A673 (cell line): ENCODE measurements around the gene CSNK1G2. TPM values are rescaled to one million over a fixed set of nuclear protein-coding genes. Genes with fewer than 3 reads are reported as not detected.

Source experiments
- BruUV-seq: library from RNA; stranded (reverse); fragments of 400-500 nt; replicated peaks from 2 replicates; lab custom pipeline; 2021; lab: Mats Ljungman, UMichigan
- CTCF ChIA-PET: fragments of 300-600 bp; sonication (Branson Sonifier 250); formaldehyde crosslinking; loops from one replicate; lab custom pipeline; 2022; ENCODE audit warnings: antibody characterized with exemption; lab: Charles Lee
- POLR2A ChIA-PET: fragments of 300-600 bp; sonication (Branson Sonifier 250); formaldehyde crosslinking; loops from one replicate; lab custom pipeline; 2022; ENCODE audit warnings: antibody characterized with exemption; ENCODE audit not compliant: low non-redundant PET; lab: Charles Lee
- DNase-seq: peaks from one replicate; pipeline ENCODE4 v3.0.0-alpha.2; 2015; ENCODE audit warnings: low spot score
- H3K27ac ChIP-seq: fragments of 200-600 bp; sonication (generic); 2 replicates; pipeline ENCODE4 v1.5.1; 2016; ENCODE audit warnings: mixed run types, low read depth, mild to moderate bottlenecking, mixed read lengths, antibody characterized with exemption, low read length; ENCODE audit not compliant: poor library complexity, severe bottlenecking
- H3K27me3 ChIP-seq: fragments of 200-600 bp; sonication (generic); replicated peaks from 2 replicates; pipeline ENCODE4 v1.6.1; 2017; ENCODE audit warnings: mixed run types, low read depth, mild to moderate bottlenecking, mixed read lengths, antibody characterized with exemption, low read length; ENCODE audit not compliant: insufficient read depth, poor library complexity
- H3K36me3 ChIP-seq: fragments of 200-600 bp; sonication (generic); 2 replicates; pipeline ENCODE4 v1.6.1; 2016; ENCODE audit warnings: mixed run types, mild to moderate bottlenecking, mixed read lengths, antibody characterized with exemption, low read length; ENCODE audit not compliant: insufficient read depth, poor library complexity, severe bottlenecking
- H3K4me1 ChIP-seq: fragments of 200-600 bp; sonication (generic); 2 replicates; pipeline ENCODE4 v1.6.1; 2017; ENCODE audit warnings: mixed run types, mild to moderate bottlenecking, mixed read lengths, antibody characterized with exemption, low read length; ENCODE audit not compliant: insufficient read depth, poor library complexity, severe bottlenecking
- H3K4me3 ChIP-seq: fragments of 200-600 bp; sonication (generic); 2 replicates; pipeline ENCODE4 v1.5.1; 2016; ENCODE audit warnings: low read depth, mixed run types, mild to moderate bottlenecking, mixed read lengths, low read length; ENCODE audit not compliant: poor library complexity, severe bottlenecking
- H3K9me3 ChIP-seq: fragments of 200-600 bp; sonication (generic); 2 replicates; pipeline ENCODE4 v1.6.1; 2016; ENCODE audit warnings: mixed run types, low read depth, mild to moderate bottlenecking, mixed read lengths, antibody characterized with exemption, low read length; ENCODE audit not compliant: poor library complexity, severe bottlenecking
- EZH2 ChIP-seq: fragments of 200-600 bp; sonication (generic); IDR thresholded peaks from 2 replicates; pipeline ENCODE4 v1.6.1; 2017; ENCODE audit warnings: borderline replicate concordance, low read depth, mild to moderate bottlenecking, mixed read lengths, antibody characterized with exemption, low read length; ENCODE audit not compliant: poor library complexity, severe bottlenecking
- intact Hi-C: fragments of 100-400 bp; cut with micrococcal nuclease; formaldehyde crosslinking; loops from one replicate; pipeline ENCODE4 v1.10.0; 2022; ENCODE audit not compliant: unreplicated experiment
- total RNA-seq: library from RNA; stranded (reverse); gene quantifications from 2 replicates; pipeline ENCODE4 v1.2.3, GENCODE V29; 2021
- TF ChIP-seq, protein P1 (sequence below): fragments of 300-800, 200-600 bp; sonication (generic); conservative IDR thresholded peaks from 2 replicates; pipeline ENCODE4 v1.5.1; 2017; ENCODE audit warnings: low read depth, mild to moderate bottlenecking, antibody characterized with exemption, low read length, moderate library complexity, mixed read lengths

CSNK1G2 gene
- total RNA-seq, 1 experiment from 2014 or later: 108 TPM

DNA sequence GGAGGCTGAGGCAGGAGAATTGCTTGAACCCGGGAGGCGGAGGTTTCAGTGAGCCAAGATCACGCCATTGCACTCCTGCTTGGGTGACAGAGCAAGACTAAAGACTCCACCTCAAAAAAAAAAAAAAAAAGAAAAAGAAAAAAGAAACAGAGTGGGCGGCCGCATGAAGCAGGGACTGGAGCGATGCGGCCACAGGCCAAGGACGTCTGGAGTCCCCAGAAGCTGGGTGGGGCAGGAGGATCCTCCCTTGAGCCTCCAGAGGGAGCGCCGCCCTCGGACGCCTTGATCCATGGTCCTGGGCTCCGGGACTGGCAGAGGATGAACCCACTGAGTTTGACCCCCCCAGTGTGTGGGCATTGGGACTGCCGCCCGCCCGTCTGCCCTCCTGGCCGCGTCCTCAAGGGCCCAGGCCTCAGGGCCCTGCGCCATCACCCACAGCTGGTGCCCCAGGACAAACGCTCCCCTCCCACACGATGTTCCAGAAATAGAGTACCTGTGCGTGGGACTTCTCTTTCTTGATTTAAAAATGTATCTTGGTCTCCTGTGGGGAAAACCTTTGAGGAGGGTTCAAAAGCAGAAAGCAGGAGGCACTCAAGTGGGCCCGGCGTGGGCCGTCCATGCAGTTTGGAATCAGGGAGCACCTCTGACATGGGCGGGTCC, 59.0 kb downstream of the CSNK1G2 start:
- Histone ChIP-seq H3K9me3 (peaks cover 6% of the 10 kb centered on the region), H3K4me1 (no peaks in the 10 kb centered on the region), H3K36me3 (peaks cover 27% of the 10 kb centered on the region), H3K27me3 (no peaks in the 10 kb centered on the region), H3K27ac (peak overlapping the region; percentile 37), H3K4me3 (no peak overlapping the region)
- TF ChIP-seq, protein P1, sequence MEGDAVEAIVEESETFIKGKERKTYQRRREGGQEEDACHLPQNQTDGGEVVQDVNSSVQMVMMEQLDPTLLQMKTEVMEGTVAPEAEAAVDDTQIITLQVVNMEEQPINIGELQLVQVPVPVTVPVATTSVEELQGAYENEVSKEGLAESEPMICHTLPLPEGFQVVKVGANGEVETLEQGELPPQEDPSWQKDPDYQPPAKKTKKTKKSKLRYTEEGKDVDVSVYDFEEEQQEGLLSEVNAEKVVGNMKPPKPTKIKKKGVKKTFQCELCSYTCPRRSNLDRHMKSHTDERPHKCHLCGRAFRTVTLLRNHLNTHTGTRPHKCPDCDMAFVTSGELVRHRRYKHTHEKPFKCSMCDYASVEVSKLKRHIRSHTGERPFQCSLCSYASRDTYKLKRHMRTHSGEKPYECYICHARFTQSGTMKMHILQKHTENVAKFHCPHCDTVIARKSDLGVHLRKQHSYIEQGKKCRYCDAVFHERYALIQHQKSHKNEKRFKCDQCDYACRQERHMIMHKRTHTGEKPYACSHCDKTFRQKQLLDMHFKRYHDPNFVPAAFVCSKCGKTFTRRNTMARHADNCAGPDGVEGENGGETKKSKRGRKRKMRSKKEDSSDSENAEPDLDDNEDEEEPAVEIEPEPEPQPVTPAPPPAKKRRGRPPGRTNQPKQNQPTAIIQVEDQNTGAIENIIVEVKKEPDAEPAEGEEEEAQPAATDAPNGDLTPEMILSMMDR: no peak
- TF ChIP-seq EZH2: no peak
- ChIA-PET CTCF (no interaction called here), POLR2A (no interaction called here)
- DNase-seq: no peak
- intact Hi-C loops: no loop called here
- no TSS peak for BruUV-seq

DNA sequence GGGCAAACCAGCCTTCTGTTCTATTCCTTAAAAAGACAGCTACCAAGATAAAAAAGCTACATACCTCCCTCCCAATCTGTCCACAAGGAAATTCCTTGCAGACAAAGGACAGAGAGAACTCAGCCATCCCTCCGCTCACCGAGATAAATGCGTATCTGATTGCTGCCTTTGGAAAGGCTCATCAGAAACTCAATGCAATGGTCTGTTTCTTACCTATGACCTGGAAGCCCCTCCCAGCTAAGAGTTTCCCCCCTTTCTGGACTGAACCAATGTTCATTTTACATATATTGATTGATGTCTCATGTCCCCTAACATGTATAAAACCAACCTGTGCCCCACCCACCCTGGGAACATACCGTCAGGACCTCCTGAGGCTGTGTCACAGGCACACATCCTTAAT, 62.9 kb downstream of the CSNK1G2 start:
- no peak overlapping the region for H3K4me3 ChIP-seq
- no peak for TF ChIP-seq EZH2
- TF ChIP-seq, protein P1: no peak
- peaks cover 11% of the 10 kb centered on the region for H3K36me3 ChIP-seq
- no peaks in the 10 kb centered on the region for H3K9me3 ChIP-seq
- H3K27ac ChIP-seq: no peak overlapping the region
- intact Hi-C loops: no loop called here
- ChIA-PET POLR2A (no interaction called here), CTCF (no interaction called here)
- H3K4me1 ChIP-seq: no peaks in the 10 kb centered on the region
- DNase-seq: no peak
- BruUV-seq: no TSS peak
- no peaks in the 10 kb centered on the region for H3K27me3 ChIP-seq

DNA sequence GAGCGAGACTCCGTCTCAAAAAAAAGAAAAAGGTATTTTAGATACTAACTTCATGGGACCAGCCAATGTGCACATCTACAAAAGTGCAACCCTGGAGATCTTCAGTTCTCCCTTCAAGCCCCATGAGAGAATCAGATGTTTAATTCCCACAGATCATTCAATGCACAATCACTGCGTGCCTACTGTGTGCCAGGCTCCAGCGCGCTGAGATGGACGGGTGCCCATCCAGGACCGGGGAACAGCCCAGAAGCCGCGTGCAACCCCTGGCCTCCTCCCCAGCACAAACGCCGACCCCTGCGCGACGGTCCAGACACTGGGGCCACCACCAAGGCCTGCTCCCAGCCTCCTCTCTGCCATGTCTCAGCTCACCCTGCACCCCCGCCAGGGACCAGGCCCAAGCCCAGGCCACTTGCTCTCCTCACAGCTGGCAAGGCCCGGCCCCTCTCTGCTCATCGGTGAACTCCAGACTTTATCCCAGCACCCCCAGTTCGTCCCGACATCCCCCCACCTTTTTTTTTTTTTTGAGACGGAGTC, 69.2 kb downstream of the CSNK1G2 start:
- no peak for TF ChIP-seq EZH2
- TF ChIP-seq, protein P1: no peak
- H3K4me1 ChIP-seq: no peaks in the 10 kb centered on the region
- BruUV-seq: no TSS peak
- H3K9me3 ChIP-seq: no peaks in the 10 kb centered on the region
- no peaks in the 10 kb centered on the region for H3K27me3 ChIP-seq
- intact Hi-C loops: no loop called here
- DNase-seq: no peak
- H3K4me3 ChIP-seq: no peak overlapping the region
- ChIA-PET POLR2A (no interaction called here), CTCF (no interaction called here)
- H3K27ac ChIP-seq: no peak overlapping the region
- peaks cover 6% of the 10 kb centered on the region for H3K36me3 ChIP-seq
